Natural killer cell (primary cell): ENCODE results near the gene CFAP99. TPM values are rescaled to one million over a fixed set of nuclear protein-coding genes. Genes with fewer than 3 reads are reported as not detected.

ENCODE experiments used
- ATAC-seq, 3 donors: fragments of 150-1000 bp in 2 of 3; fragments of 200-7000 bp in 1 of 3; cut with Tn5 transposase; 1 replicate in 1 of 3; 2 replicates in 2 of 3; pipeline ENCODE4 v1.10.0; 2021; ENCODE audit warnings: mild to moderate bottlenecking in 2 of 3, moderate library complexity in 2 of 3
- DNase-seq, 2 donors: peaks; one replicate each; pipeline versions ENCODE4 v3.0.0 to v3.0.0-alpha.2; 2013 to 2021; ENCODE audit warnings: mixed read lengths in 1 of 2
- H3K27ac ChIP-seq: one replicate; pipeline ENCODE4 v1.5.1; 2013; ENCODE audit warnings: mild to moderate bottlenecking, low read length
- H3K27me3 ChIP-seq: one replicate; pipeline ENCODE4 v1.6.1; 2013; ENCODE audit warnings: low read length; ENCODE audit not compliant: control insufficient read depth, insufficient read depth
- H3K36me3 ChIP-seq: one replicate; pipeline ENCODE4 v1.6.1; 2013; ENCODE audit warnings: low read length; ENCODE audit not compliant: control insufficient read depth, insufficient read depth
- H3K4me1 ChIP-seq: one replicate; pipeline ENCODE4 v1.6.1; 2013; ENCODE audit warnings: low read length; ENCODE audit not compliant: control insufficient read depth, insufficient read depth
- H3K4me3 ChIP-seq: one replicate; pipeline ENCODE4 v1.5.1; 2013; ENCODE audit warnings: low read length
- H3K9me3 ChIP-seq: one replicate; pipeline ENCODE4 v1.6.1; 2013; ENCODE audit warnings: low read length; ENCODE audit not compliant: control insufficient read depth, insufficient read depth
- H3K27ac Mint-ChIP-seq, 2 donors: one replicate each; pipeline ENCODE4 v1.8.0; 2022; ENCODE audit warnings: mild to moderate bottlenecking in 2 of 2, mixed read lengths in 2 of 2, moderate library complexity in 1 of 2
- H3K27me3 Mint-ChIP-seq, 2 donors: one replicate each; pipeline ENCODE4 v1.8.0; 2022; ENCODE audit warnings: low read depth in 2 of 2, mixed read lengths in 2 of 2
- H3K36me3 Mint-ChIP-seq: one replicate; pipeline ENCODE4 v1.8.0; 2022; ENCODE audit warnings: mixed read lengths
- H3K4me1 Mint-ChIP-seq, 2 donors: one replicate each; pipeline ENCODE4 v1.8.0; 2022; ENCODE audit warnings: mixed read lengths in 2 of 2
- H3K4me3 Mint-ChIP-seq: one replicate; pipeline ENCODE4 v1.8.0; 2022; ENCODE audit warnings: mild to moderate bottlenecking, moderate library complexity, mixed read lengths
- H3K9me3 Mint-ChIP-seq, 2 donors: one replicate each; pipeline ENCODE4 v1.8.0; 2022; ENCODE audit warnings: mixed read lengths in 2 of 2
- CTCF ChIP-seq: fragments of 200-600 bp; IDR thresholded peaks from one replicate; pipeline ENCODE4 v1.8.0; 2022; ENCODE audit warnings: antibody characterized with exemption
- WGBS: methylation state at CpG from one replicate; pipeline ENCODE4 v1.1.7; 2013; ENCODE audit warnings: missing lambda C conversion rate; ENCODE audit not compliant: insufficient coverage; 5-methylcytosine and 5-hydroxymethylcytosine counted together
- intact Hi-C: fragments of 100-400 bp; cut with micrococcal nuclease; formaldehyde crosslinking; loops from one replicate; pipeline ENCODE4 v1.14.2; 2022
- total RNA-seq, 4 donors: library from RNA; stranded (reverse); fragments of 120-200 nt in 1 of 4; gene quantifications; one replicate each; pipeline versions ENCODE4 v1.2.3 to v1.2.4, GENCODE V29; 2013 to 2022

The CFAP99 gene
- total RNA-seq, 3 donors from 2014 or later (not counting 1 experiment from before 2014, with no cell fraction given): not detected

GRCh38 chr4:2484993-2485392 is 66.2 kb downstream of the CFAP99 start:
- peaks cover 5% of the 10 kb centered on the region for H3K36me3 ChIP-seq
- no peaks in the 10 kb centered on the region for H3K9me3 ChIP-seq
- H3K27me3 ChIP-seq: no peaks in the 10 kb centered on the region
- DNase-seq (peak; percentile 52 to 83), ATAC-seq (peak; percentile 82 to 84 (median 82))
- H3K36me3 Mint-ChIP-seq: no peaks in the 10 kb centered on the region
- H3K27ac Mint-ChIP-seq: peak overlapping the region; percentile 87 to 96
- intact Hi-C loops: loop anchor here (2.0 kb wide), 1 partner anchor 16 kb away; the partner anchor contains the start of gene RNF4
- peaks cover 84% of the 10 kb centered on the region for H3K4me1 ChIP-seq
- TF ChIP-seq CTCF: no peak
- H3K27ac ChIP-seq: peak overlapping the region; percentile 78
- H3K9me3 Mint-ChIP-seq: no peaks in the 10 kb centered on the region
- WGBS: 1% methylated on average over 11 of the region's 11 CpGs
- H3K27me3 Mint-ChIP-seq: no peaks in the 10 kb centered on the region
- peaks cover 80 to 85% of the 10 kb centered on the region in 2 donors for H3K4me1 Mint-ChIP-seq
- no peak overlapping the region for H3K4me3 ChIP-seq
- H3K4me3 Mint-ChIP-seq: peak overlapping the region; percentile 67

GRCh38 chr4:2485956-2486355 is 67.2 kb downstream of the CFAP99 start:
- peak overlapping the region; percentile 87 to 96 for H3K27ac Mint-ChIP-seq
- H3K27ac ChIP-seq: peak overlapping the region; percentile 78
- H3K36me3 Mint-ChIP-seq: peaks cover 9% of the 10 kb centered on the region
- no peaks in the 10 kb centered on the region for H3K9me3 ChIP-seq
- H3K4me3 ChIP-seq: no peak overlapping the region
- peak overlapping the region; percentile 67 for H3K4me3 Mint-ChIP-seq
- peaks cover 14% of the 10 kb centered on the region for H3K36me3 ChIP-seq
- no peaks in the 10 kb centered on the region for H3K27me3 Mint-ChIP-seq
- intact Hi-C loops: loop anchor here (2.0 kb wide), 1 partner anchor 17 kb away; the partner anchor contains the start of gene RNF4
- H3K9me3 Mint-ChIP-seq: no peaks in the 10 kb centered on the region
- H3K4me1 ChIP-seq: peaks cover 77% of the 10 kb centered on the region
- no peak for DNase-seq
- H3K27me3 ChIP-seq: no peaks in the 10 kb centered on the region
- no peak for TF ChIP-seq CTCF
- peaks cover 81 to 87% of the 10 kb centered on the region in 2 donors for H3K4me1 Mint-ChIP-seq
- 90% methylated on average over 4 of the region's 4 CpGs for WGBS
- ATAC-seq: no peak

GRCh38 chr4:2486981-2487380 is 68.2 kb downstream of the CFAP99 start:
- H3K4me1 Mint-ChIP-seq: peaks cover 74 to 79% of the 10 kb centered on the region in 2 donors
- DNase-seq: no peak
- peak overlapping the region; percentile 87 to 96 for H3K27ac Mint-ChIP-seq
- 85% methylated on average over 6 of the region's 6 CpGs for WGBS
- intact Hi-C loops: no loop called here
- H3K36me3 ChIP-seq: peaks cover 22% of the 10 kb centered on the region
- H3K27me3 ChIP-seq: no peaks in the 10 kb centered on the region
- H3K4me1 ChIP-seq: peaks cover 70% of the 10 kb centered on the region
- H3K27ac ChIP-seq: no peak overlapping the region
- no peak overlapping the region for H3K4me3 ChIP-seq
- peak overlapping the region; percentile 22 for H3K4me3 Mint-ChIP-seq
- no peaks in the 10 kb centered on the region for H3K9me3 Mint-ChIP-seq
- no peaks in the 10 kb centered on the region for H3K27me3 Mint-ChIP-seq
- no peak for TF ChIP-seq CTCF
- H3K36me3 Mint-ChIP-seq: peaks cover 10% of the 10 kb centered on the region
- no peak for ATAC-seq
- H3K9me3 ChIP-seq: no peaks in the 10 kb centered on the region

GRCh38 chr4:2487632-2488031 is 68.9 kb downstream of the CFAP99 start:
- no peak overlapping the region for H3K27ac ChIP-seq
- WGBS: 17% methylated on average over 6 of the region's 6 CpGs
- TF ChIP-seq CTCF: no peak
- Mint-ChIP-seq H3K4me3 (peak overlapping the region; percentile 25), H3K27me3 (no peaks in the 10 kb centered on the region), H3K36me3 (peaks cover 10% of the 10 kb centered on the region), H3K9me3 (no peaks in the 10 kb centered on the region), H3K4me1 (peaks cover 70 to 73% of the 10 kb centered on the region in 2 donors), H3K27ac (peak overlapping the region; percentile 87 to 96)
- H3K27me3 ChIP-seq: no peaks in the 10 kb centered on the region
- ATAC-seq (peak; percentile 77 to 85 (median 79)), DNase-seq (peak in 1 of 2 donors; percentile 49)
- H3K4me3 ChIP-seq: no peak overlapping the region
- H3K4me1 ChIP-seq: peaks cover 63% of the 10 kb centered on the region
- intact Hi-C loops: no loop called here
- H3K9me3 ChIP-seq: no peaks in the 10 kb centered on the region
- H3K36me3 ChIP-seq: peaks cover 29% of the 10 kb centered on the region
